ENCODE data around the gene TMEM203. TPM values are rescaled to one million over a fixed set of nuclear protein-coding genes. Genes with fewer than 3 reads are reported as not detected.
"Not testable (repeated sequence)": the region's sequence is repeated elsewhere in the genome, so short reads cannot be mapped to it uniquely, and the experiment has no call there.

The TMEM203 gene
- total RNA-seq, 1 donor from 2014 or later, result 33.0 TPM

- no peaks in the 10 kb centered on the region for H3K9me3 Mint-ChIP-seq
- no peaks in the 10 kb centered on the region for H3K27me3 Mint-ChIP-seq (ENCODE audit: low read depth)
- H3K4me1 Mint-ChIP-seq, result peaks cover 10% of the 10 kb centered on the region
- DNase-seq (ENCODE audit: low spot score in 2 of 2, unreplicated experiment in 2 of 2), result no peak
- H3K36me3 Mint-ChIP-seq, result peaks cover 12% of the 10 kb centered on the region
- H3K27ac Mint-ChIP-seq, result no peak overlapping the region
- no peak for TF ChIP-seq CTCF (IDR thresholded peaks at IDR 0.05; ENCODE audit: unreplicated experiment)
- H3K4me3 Mint-ChIP-seq, result no peak overlapping the region
These were observed 40.3 kb upstream of the TMEM203 start for GRCh38 chr9:137245450-137246421.

- H3K27me3 Mint-ChIP-seq (ENCODE audit: low read depth), result no peaks in the 10 kb centered on the region
- H3K4me1 Mint-ChIP-seq, result peaks cover 13% of the 10 kb centered on the region
- H3K9me3 Mint-ChIP-seq, result no peaks in the 10 kb centered on the region
- peaks cover 12% of the 10 kb centered on the region for H3K36me3 Mint-ChIP-seq
- TF ChIP-seq CTCF (IDR thresholded peaks at IDR 0.05; ENCODE audit: unreplicated experiment), result no peak
- no peak overlapping the region for H3K4me3 Mint-ChIP-seq
- no peak overlapping the region for H3K27ac Mint-ChIP-seq
- DNase-seq (ENCODE audit: low spot score in 2 of 2, unreplicated experiment in 2 of 2), result no peak
These were observed 39.3 kb upstream of the TMEM203 start for GRCh38 chr9:137244486-137245449.

GRCh38 chr9:137243626-137244485 is 38.4 kb upstream of the TMEM203 start:
- TF ChIP-seq CTCF (IDR thresholded peaks at IDR 0.05; ENCODE audit: unreplicated experiment), result no peak
- Mint-ChIP-seq H3K27ac (no peak overlapping the region), H3K9me3 (no peaks in the 10 kb centered on the region), H3K4me3 (peak overlapping the region; percentile 6), H3K36me3 (peaks cover 12% of the 10 kb centered on the region), H3K4me1 (peaks cover 20% of the 10 kb centered on the region), H3K27me3 (ENCODE audit: low read depth) (no peaks in the 10 kb centered on the region)
- no peak for DNase-seq (ENCODE audit: low spot score in 2 of 2, unreplicated experiment in 2 of 2)

- H3K4me3 Mint-ChIP-seq, result peak overlapping the region; percentile 74
- H3K36me3 Mint-ChIP-seq, result peaks cover 12% of the 10 kb centered on the region
- H3K9me3 Mint-ChIP-seq; DNase-seq (ENCODE audit: low spot score in 2 of 2, unreplicated experiment in 2 of 2); H3K27ac Mint-ChIP-seq; H3K27me3 Mint-ChIP-seq (ENCODE audit: low read depth): not testable (repeated sequence)
- H3K4me1 Mint-ChIP-seq, result peaks cover 22% of the 10 kb centered on the region
These were observed 37.8 kb upstream of the TMEM203 start for GRCh38 chr9:137243266-137243625.

GRCh38 chr9:137242269-137243203 is 37.1 kb upstream of the TMEM203 start:
- Mint-ChIP-seq H3K4me3 (peak overlapping the region; percentile 74), H3K4me1 (peaks cover 24% of the 10 kb centered on the region), H3K27me3 (ENCODE audit: low read depth) (no peaks in the 10 kb centered on the region), H3K36me3 (peaks cover 12% of the 10 kb centered on the region), H3K9me3 (no peaks in the 10 kb centered on the region), H3K27ac (peak overlapping the region; percentile 73)
- no peak for DNase-seq (ENCODE audit: low spot score in 2 of 2, unreplicated experiment in 2 of 2)
- TF ChIP-seq CTCF (IDR thresholded peaks at IDR 0.05; ENCODE audit: unreplicated experiment), result no peak
